ENCODE results near the gene MET.
"Not testable (repeated sequence)": the region's sequence is repeated elsewhere in the genome, so short reads cannot be mapped to it uniquely, and the experiment has no call there.

The MET gene

DNA sequence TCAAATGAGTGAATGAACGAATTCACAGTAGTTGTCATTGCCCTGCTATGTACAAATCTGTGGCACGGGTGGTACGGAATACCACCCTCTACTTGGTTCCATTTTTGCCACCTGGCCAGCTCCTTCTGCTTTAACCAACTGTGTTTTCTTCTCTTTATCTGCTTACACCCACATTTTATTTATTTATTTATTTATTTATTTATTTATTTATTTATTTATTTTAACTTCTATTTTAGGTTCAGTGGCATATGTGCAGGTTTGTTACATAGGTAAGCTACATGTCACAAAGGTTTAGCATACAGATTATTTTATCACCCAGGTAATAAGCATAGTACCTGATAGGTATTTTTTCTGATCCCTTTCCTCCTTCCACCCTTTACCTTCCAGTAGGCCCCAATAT, 148.2 kb downstream of the MET start:
- Mint-ChIP-seq H3K27ac (no peak overlapping the region), H3K4me3 (no peak overlapping the region), H3K27me3 (peaks cover 4% of the 10 kb centered on the region), H3K9me3 (ENCODE audit: low read depth) (peaks cover 8% of the 10 kb centered on the region), H3K4me1 (ENCODE audit: low read depth) (no peaks in the 10 kb centered on the region), H3K36me3 (no peaks in the 10 kb centered on the region)

DNA sequence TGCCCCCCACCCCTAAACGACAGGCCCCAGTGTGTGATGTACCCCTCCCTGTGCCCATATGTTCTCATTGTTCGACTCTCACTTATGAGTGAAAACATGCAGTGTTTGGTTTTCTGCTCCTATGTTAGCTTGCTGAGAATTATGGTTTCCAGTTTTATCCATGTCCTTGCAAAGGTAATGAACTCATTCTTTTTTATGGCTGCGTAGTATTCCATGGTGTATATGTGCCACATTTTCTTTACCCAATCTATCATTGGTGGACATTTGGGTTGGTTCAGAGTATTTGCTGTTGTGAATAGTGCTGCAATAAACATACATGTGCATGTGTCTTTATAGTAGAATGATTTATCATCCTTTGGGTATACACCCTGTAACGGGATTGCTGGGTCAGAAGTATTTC, 149.7 kb downstream of the MET start:
- not testable (repeated sequence) for H3K27ac Mint-ChIP-seq; H3K27me3 Mint-ChIP-seq; H3K36me3 Mint-ChIP-seq; H3K4me1 Mint-ChIP-seq (ENCODE audit: low read depth); H3K4me3 Mint-ChIP-seq
- peaks cover 11% of the 10 kb centered on the region for H3K9me3 Mint-ChIP-seq (ENCODE audit: low read depth)

DNA sequence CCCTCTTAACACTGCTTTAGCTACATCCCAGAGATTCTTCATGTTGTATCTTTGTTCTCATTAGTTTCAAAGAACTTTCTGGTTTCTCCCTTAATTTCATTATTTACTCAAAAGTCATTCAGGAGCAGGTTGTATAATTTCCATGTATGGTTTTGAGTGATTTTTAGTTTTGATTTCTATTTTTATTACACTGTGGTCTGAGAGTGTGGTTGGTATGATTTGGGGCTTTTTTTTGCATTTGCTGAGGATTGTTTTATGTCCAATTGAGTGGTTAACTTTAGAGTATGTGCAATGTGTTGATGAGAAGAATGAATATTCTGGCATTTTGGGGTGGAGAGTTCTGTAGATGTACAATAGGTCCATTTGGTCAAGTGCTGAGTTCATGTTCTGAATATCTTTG, 152.5 kb downstream of the MET start:
- H3K9me3 Mint-ChIP-seq (ENCODE audit: low read depth) = peaks cover 11% of the 10 kb centered on the region
- H3K4me3 Mint-ChIP-seq = no peak overlapping the region
- H3K36me3 Mint-ChIP-seq = peaks cover 2% of the 10 kb centered on the region
- H3K4me1 Mint-ChIP-seq (ENCODE audit: low read depth) = no peaks in the 10 kb centered on the region
- H3K27ac Mint-ChIP-seq = no peak overlapping the region
- H3K27me3 Mint-ChIP-seq = peaks cover 14% of the 10 kb centered on the region

DNA sequence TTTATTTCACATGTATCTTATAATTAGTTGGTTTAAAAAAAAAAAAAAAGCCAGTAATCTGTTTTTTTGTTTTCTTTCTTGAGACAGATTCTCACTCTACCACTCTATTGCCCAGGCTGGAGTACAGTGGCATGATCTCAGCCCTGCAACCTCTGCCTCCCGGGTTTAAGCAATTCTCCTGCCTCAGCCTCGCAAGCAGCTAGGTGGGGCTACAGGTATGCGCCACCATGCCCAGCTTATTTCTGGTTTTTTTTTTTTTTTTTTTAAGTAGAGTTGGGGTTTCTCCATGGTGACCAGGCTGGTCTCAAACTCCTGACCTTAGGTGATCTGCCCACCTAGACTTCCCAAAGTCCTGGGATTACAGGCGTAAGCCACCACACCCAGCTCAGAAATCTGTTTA, 156.3 kb downstream of the MET start:
- H3K4me3 Mint-ChIP-seq = no peak overlapping the region
- peaks cover 14% of the 10 kb centered on the region for H3K27me3 Mint-ChIP-seq
- no peak overlapping the region for H3K27ac Mint-ChIP-seq
- no peaks in the 10 kb centered on the region for H3K4me1 Mint-ChIP-seq (ENCODE audit: low read depth)
- H3K36me3 Mint-ChIP-seq = peaks cover 2% of the 10 kb centered on the region
- peaks cover 11% of the 10 kb centered on the region for H3K9me3 Mint-ChIP-seq (ENCODE audit: low read depth)

DNA sequence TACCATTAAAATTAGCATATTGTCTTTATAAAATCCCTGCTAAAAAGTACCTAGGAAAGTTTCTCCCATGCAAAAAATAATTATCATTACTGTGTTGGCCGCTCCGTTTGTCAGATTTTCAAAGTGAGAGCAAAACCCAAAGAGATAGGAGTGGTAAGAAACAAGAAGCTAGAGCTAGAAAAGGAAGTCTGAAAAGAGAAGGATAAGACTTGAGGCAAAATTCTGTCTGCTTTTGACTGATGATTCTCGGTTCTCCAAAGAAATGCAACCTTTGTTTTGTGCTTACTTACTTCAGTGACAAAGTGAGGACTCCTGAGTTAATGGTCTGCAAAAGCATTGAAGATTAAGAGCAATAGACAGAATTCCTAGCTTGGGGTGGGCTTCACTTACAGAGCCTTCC, 157.0 kb downstream of the MET start:
- H3K9me3 Mint-ChIP-seq (ENCODE audit: low read depth) = peaks cover 11% of the 10 kb centered on the region
- no peak overlapping the region for H3K27ac Mint-ChIP-seq
- H3K4me3 Mint-ChIP-seq = no peak overlapping the region
- H3K36me3 Mint-ChIP-seq = peaks cover 2% of the 10 kb centered on the region
- no peaks in the 10 kb centered on the region for H3K4me1 Mint-ChIP-seq (ENCODE audit: low read depth)
- H3K27me3 Mint-ChIP-seq = peaks cover 12% of the 10 kb centered on the region

DNA sequence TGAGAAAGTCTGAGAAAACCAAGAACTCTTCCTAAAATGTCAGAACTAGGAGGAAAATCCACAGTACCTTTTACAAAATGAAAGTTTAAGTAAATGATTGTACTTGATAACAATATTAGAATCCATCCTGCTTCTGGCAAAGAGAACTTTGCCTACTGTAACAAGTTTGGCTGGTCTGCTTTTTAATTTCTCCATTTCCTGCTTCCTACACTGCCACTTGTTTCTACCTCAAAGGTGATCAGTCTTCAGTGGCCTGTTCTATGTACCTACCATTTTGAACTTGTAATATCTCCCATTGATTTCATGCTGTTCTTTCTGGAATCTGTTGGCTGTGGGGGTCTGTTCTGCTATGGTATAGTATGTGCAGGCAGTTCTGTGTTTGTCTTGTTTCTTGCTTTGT, 157.5 kb downstream of the MET start:
- Mint-ChIP-seq H3K9me3 (ENCODE audit: low read depth) (peaks cover 7% of the 10 kb centered on the region), H3K4me1 (ENCODE audit: low read depth) (no peaks in the 10 kb centered on the region), H3K36me3 (peaks cover 2% of the 10 kb centered on the region), H3K27me3 (peaks cover 12% of the 10 kb centered on the region), H3K27ac (no peak overlapping the region), H3K4me3 (no peak overlapping the region)

DNA sequence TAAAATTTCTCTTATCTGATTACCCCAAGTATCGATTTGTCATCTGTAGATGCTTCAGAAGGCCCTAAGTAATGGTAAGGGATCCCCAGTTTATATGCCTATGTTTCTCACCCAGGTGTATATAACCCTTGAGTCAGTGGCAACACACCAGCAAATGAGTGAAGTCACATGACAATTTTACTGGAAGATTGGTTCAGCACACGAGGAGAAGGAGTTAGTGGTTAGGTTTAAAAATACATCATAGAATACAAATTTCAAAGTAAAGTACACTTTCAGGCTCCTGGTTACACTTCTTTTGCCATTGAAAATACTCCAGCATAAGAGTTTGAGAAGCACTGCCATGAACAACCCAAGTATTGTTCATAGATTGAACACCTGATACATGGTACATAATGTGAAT, 160.7 kb downstream of the MET start:
- Mint-ChIP-seq H3K4me3 (no peak overlapping the region), H3K9me3 (ENCODE audit: low read depth) (no peaks in the 10 kb centered on the region), H3K4me1 (ENCODE audit: low read depth) (no peaks in the 10 kb centered on the region), H3K27me3 (peaks cover 2% of the 10 kb centered on the region), H3K27ac (no peak overlapping the region), H3K36me3 (no peaks in the 10 kb centered on the region)

DNA sequence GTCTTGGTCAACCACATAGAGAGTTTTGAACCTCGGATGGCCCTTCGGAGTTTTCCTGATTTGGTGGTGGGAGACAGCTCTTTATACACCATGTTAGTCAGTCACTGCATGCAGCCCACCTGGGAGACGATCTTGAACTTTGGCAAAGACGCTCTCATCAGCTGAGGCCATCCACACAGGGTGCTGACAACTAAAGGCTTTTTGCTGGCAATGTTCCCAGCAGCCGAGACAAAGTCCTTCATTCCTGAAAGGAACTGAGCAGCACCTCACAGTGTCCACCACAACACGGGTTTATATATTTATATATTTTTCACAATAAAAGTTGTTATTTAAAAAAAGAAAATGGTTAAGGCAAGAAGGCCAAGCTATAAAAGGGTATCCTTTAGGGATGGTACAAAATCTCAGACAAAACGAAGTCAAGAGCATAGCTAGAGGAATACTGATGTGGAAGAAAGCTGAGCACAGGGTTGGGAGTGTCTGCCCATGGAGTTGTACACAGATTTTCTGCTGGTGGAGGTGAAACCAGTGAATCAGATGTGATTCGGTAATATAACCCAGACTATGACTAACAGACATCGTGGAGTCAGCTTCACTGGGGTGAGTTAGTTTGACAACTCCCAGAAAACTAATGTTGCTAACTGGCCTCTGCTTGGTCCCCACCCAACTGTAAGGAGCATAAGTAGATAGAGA, 163.0 kb downstream of the MET start:
- Mint-ChIP-seq H3K4me1 (ENCODE audit: low read depth) (no peaks in the 10 kb centered on the region), H3K4me3 (no peak overlapping the region), H3K27ac (no peak overlapping the region), H3K27me3 (peaks cover 2% of the 10 kb centered on the region), H3K36me3 (no peaks in the 10 kb centered on the region), H3K9me3 (ENCODE audit: low read depth) (no peaks in the 10 kb centered on the region)

DNA sequence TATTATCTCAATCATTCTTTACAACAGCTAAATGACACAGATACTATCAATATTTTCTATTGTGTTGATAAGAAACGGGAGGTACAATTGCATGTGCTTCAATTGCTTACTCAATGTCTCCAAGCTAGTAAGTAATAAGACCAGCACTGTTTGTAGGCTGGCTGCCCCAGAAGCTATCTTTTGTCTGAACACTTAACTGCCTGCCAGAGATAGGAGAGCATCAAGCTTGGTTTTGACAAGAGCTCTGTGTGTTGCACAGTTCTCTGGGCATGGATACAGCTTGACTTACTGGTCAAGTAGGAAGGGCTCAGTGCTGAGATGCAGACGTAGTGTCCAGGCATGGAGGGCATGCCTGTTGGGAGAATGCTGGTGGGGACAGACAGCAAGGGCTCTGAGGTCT, 164.1 kb downstream of the MET start:
- peaks cover 2% of the 10 kb centered on the region for H3K27me3 Mint-ChIP-seq
- no peak overlapping the region for H3K27ac Mint-ChIP-seq
- H3K36me3 Mint-ChIP-seq = no peaks in the 10 kb centered on the region
- H3K4me1 Mint-ChIP-seq (ENCODE audit: low read depth) = no peaks in the 10 kb centered on the region
- no peak overlapping the region for H3K4me3 Mint-ChIP-seq
- H3K9me3 Mint-ChIP-seq (ENCODE audit: low read depth) = no peaks in the 10 kb centered on the region

DNA sequence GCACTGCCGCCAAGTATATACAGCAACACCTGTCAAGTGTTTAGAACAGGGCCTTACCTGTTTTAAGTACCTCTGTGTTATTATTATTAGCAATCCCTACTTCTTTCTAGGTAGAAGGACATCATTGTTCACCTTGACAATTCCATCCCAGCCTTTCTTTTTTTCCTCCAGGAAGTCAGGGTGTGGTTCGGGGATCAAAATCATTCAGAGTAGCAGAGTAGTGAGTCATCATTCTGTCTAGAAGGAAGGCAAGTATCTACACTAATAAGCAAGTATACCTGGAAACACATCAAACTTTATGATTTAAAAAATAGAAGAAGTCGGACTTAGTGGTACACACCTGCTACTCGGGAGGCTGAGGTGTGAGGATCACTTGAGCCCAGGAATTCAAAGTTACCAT, 164.9 kb downstream of the MET start:
- Mint-ChIP-seq H3K4me3 (no peak overlapping the region), H3K9me3 (ENCODE audit: low read depth) (no peaks in the 10 kb centered on the region), H3K36me3 (no peaks in the 10 kb centered on the region), H3K27me3 (peaks cover 7% of the 10 kb centered on the region), H3K4me1 (ENCODE audit: low read depth) (no peaks in the 10 kb centered on the region), H3K27ac (no peak overlapping the region)

DNA sequence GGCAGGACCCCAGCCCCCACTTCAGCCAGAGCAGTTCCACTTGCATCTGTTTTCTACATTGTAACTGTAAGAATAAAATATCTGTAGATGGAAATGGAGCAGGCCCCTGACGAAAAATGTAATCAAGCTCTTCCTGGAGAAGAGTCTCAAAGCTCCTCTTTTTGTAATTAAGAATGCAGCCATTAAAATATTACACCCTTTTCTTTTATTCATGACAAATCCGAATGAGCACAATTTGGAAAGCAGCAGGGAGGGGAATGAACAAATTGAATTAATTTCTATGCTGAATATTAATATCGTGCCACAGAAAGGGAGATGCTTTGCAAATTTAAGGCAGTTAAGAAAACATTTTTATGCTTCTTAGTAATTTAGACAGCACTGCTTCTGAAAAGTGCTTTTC, 165.6 kb downstream of the MET start:
- Mint-ChIP-seq H3K27ac (no peak overlapping the region), H3K9me3 (ENCODE audit: low read depth) (no peaks in the 10 kb centered on the region), H3K4me3 (no peak overlapping the region), H3K36me3 (no peaks in the 10 kb centered on the region), H3K4me1 (ENCODE audit: low read depth) (peaks cover 1% of the 10 kb centered on the region), H3K27me3 (peaks cover 9% of the 10 kb centered on the region)

DNA sequence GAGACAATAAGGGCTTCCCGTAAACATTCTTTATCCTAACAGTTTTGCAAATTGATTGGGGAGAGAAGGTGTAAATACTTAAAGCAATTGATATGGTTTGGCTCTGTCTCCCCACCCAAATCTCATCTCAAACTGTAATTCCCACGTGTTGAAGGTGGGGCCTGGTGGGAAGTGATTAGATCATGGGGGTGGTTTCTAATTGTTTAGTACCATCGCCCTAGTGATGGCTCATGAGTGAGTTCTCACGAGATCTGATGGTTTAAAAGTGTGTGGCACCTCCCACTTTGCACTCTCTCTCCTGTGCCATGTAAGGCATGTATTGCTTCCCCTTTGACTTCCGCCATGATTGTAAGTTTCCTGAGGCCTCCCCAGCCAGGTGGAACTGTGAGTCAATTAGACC, 168.3 kb downstream of the MET start:
- H3K9me3 Mint-ChIP-seq (ENCODE audit: low read depth) = no peaks in the 10 kb centered on the region
- peaks cover 16% of the 10 kb centered on the region for H3K27me3 Mint-ChIP-seq
- H3K4me1 Mint-ChIP-seq (ENCODE audit: low read depth) = peaks cover 5% of the 10 kb centered on the region
- H3K4me3 Mint-ChIP-seq = no peak overlapping the region
- H3K27ac Mint-ChIP-seq = no peak overlapping the region
- H3K36me3 Mint-ChIP-seq = no peaks in the 10 kb centered on the region

DNA sequence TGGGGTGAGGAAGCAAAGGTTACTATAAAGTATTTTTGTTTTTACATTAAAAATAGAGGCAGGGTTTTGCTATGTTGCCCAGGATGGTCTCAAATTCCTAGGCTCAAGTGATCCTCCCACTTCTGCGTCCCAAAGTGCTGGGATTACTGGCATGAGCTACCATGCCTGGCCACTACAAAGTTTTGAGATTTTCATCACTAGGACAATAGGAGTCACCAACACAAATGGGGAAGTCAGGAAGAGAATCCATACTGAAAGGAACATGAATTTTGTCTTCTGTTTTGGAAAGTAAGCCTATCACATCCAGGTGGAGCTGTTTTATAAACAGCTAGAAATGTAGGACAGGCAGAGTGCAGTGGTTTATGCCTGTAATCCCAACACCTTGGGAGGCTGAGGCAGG, 170.4 kb downstream of the MET start:
- H3K4me1 Mint-ChIP-seq (ENCODE audit: low read depth) = peaks cover 5% of the 10 kb centered on the region
- no peak overlapping the region for H3K4me3 Mint-ChIP-seq
- H3K36me3 Mint-ChIP-seq = no peaks in the 10 kb centered on the region
- H3K27ac Mint-ChIP-seq = no peak overlapping the region
- H3K9me3 Mint-ChIP-seq (ENCODE audit: low read depth) = no peaks in the 10 kb centered on the region
- peaks cover 18% of the 10 kb centered on the region for H3K27me3 Mint-ChIP-seq

DNA sequence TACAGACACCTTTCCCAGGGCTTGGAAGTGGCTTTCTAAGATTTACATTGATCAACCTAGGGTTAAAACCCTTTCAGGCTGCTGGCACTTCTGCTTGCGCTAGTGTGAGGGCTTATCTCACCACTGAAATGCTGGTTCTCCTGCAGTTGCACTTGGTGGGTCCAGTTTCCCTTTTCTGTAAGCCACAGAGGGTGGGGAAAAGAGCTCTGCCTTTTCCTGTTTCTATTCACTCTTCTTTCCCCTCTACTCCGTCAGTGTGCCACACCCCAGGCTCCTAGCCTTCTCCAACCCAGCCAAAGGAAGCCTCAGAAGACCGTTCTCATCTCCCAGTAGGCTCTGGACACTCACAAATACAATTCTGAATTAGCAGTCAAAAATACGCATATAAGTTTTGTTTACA, 171.4 kb downstream of the MET start:
- H3K27ac Mint-ChIP-seq = no peak overlapping the region
- H3K9me3 Mint-ChIP-seq (ENCODE audit: low read depth) = no peaks in the 10 kb centered on the region
- H3K4me3 Mint-ChIP-seq = no peak overlapping the region
- H3K36me3 Mint-ChIP-seq = no peaks in the 10 kb centered on the region
- peaks cover 18% of the 10 kb centered on the region for H3K27me3 Mint-ChIP-seq
- peaks cover 5% of the 10 kb centered on the region for H3K4me1 Mint-ChIP-seq (ENCODE audit: low read depth)

Measured in activated naive CD8-positive, alpha-beta T cell (primary cell).